NT2/D1 (cell line): ENCODE data around the gene HSPBAP1.
"Not testable (repeated sequence)": the region's sequence is repeated elsewhere in the genome, so short reads cannot be mapped to it uniquely, and the experiment has no call there.

ENCODE experiments used
- DNase-seq: peaks from one replicate; pipeline ENCODE4 v3.0.0-alpha.2; 2011; ENCODE audit warnings: low read depth, low spot score
- H3K27me3 ChIP-seq: 2 replicates; pipeline ENCODE4 v1.6.0; 2011; ENCODE audit warnings: mild to moderate bottlenecking; ENCODE audit not compliant: insufficient read length, insufficient read depth
- H3K36me3 ChIP-seq: 2 replicates; pipeline ENCODE4 v1.6.1; 2011; ENCODE audit warnings: mild to moderate bottlenecking, low read length, mixed read lengths; ENCODE audit not compliant: insufficient read depth, insufficient read length
- H3K4me1 ChIP-seq: 2 replicates; pipeline ENCODE4 v1.5.1; 2011; ENCODE audit not compliant: insufficient read depth, insufficient read length
- H3K4me3 ChIP-seq: 2 replicates; pipeline ENCODE4 v1.5.1; 2011; ENCODE audit warnings: low read depth; ENCODE audit not compliant: insufficient read length
- H3K9ac ChIP-seq: 2 replicates; pipeline ENCODE4 v1.6.0; 2011; ENCODE audit warnings: low read depth; ENCODE audit not compliant: insufficient read length
- H3K9me3 ChIP-seq: 2 replicates; pipeline ENCODE4 v1.5.1; 2011; ENCODE audit warnings: mild to moderate bottlenecking, low read length; ENCODE audit not compliant: insufficient read depth
- SUZ12 ChIP-seq: IDR thresholded peaks from 2 replicates; pipeline ENCODE4 v1.6.1; 2011; ENCODE audit not compliant: insufficient read length, insufficient read depth; ENCODE audit errors: extremely low read depth
- YY1 ChIP-seq: IDR thresholded peaks from 2 replicates; pipeline ENCODE4 v1.6.1; 2011; ENCODE audit not compliant: insufficient read length, insufficient read depth
- ZNF274 ChIP-seq: IDR thresholded peaks from 2 replicates; pipeline ENCODE4 v1.6.1; 2011; ENCODE audit warnings: mild to moderate bottlenecking, low read depth, low read length

The HSPBAP1 gene

GRCh38 chr3:122745369-122746021, 48.1 kb downstream of the HSPBAP1 start:
- Histone ChIP-seq H3K4me1 (no peaks in the 10 kb centered on the region), H3K27me3 (no peaks in the 10 kb centered on the region), H3K36me3 (peaks cover 1% of the 10 kb centered on the region), H3K9me3 (peaks cover 21% of the 10 kb centered on the region), H3K9ac (no peak overlapping the region), H3K4me3 (no peak overlapping the region)
- no peak for TF ChIP-seq SUZ12
- no peak for DNase-seq

- Histone ChIP-seq H3K9me3 (peaks cover 18% of the 10 kb centered on the region), H3K4me3 (no peak overlapping the region), H3K27me3 (no peaks in the 10 kb centered on the region), H3K4me1 (no peaks in the 10 kb centered on the region), H3K36me3 (peaks cover 6% of the 10 kb centered on the region), H3K9ac (no peak overlapping the region)
- TF ChIP-seq SUZ12 (no peak), YY1 (no peak), ZNF274 (no peak)
- DNase-seq, result no peak
Measured at GRCh38 chr3:122743581-122744120, 50.0 kb downstream of the HSPBAP1 start.

- H3K27me3 ChIP-seq, result no peaks in the 10 kb centered on the region
- no peaks in the 10 kb centered on the region for H3K4me1 ChIP-seq
- peaks cover 14% of the 10 kb centered on the region; the same call in 1 of the 2 replicates for H3K9me3 ChIP-seq
- no peak overlapping the region for H3K9ac ChIP-seq
- TF ChIP-seq SUZ12 (no peak), ZNF274 (no peak), YY1 (no peak)
- peaks cover 6% of the 10 kb centered on the region for H3K36me3 ChIP-seq
- no peak for DNase-seq
- H3K4me3 ChIP-seq, result no peak overlapping the region
Measured at GRCh38 chr3:122742234-122742633, 51.4 kb downstream of the HSPBAP1 start.

GRCh38 chr3:122739172-122739571, 54.5 kb downstream of the HSPBAP1 start:
- H3K27me3 ChIP-seq, result no peaks in the 10 kb centered on the region
- H3K36me3 ChIP-seq, result peaks cover 6% of the 10 kb centered on the region
- no peaks in the 10 kb centered on the region for H3K4me1 ChIP-seq
- no peak overlapping the region for H3K9ac ChIP-seq
- no peak overlapping the region for H3K4me3 ChIP-seq
- H3K9me3 ChIP-seq, result no peaks in the 10 kb centered on the region
- TF ChIP-seq ZNF274, result no peak
- no peak for TF ChIP-seq YY1
- TF ChIP-seq SUZ12, result no peak
- no peak for DNase-seq

GRCh38 chr3:122732682-122733525, 60.7 kb downstream of the HSPBAP1 start:
- H3K9me3 ChIP-seq, result peaks cover 21% of the 10 kb centered on the region
- H3K4me3 ChIP-seq, H3K36me3 ChIP-seq, H3K27me3 ChIP-seq, H3K9ac ChIP-seq, H3K4me1 ChIP-seq, DNase-seq: not testable (repeated sequence)

GRCh38 chr3:122730240-122730639, 63.4 kb downstream of the HSPBAP1 start:
- no peak overlapping the region for H3K9ac ChIP-seq
- H3K4me1 ChIP-seq, result no peaks in the 10 kb centered on the region
- H3K27me3 ChIP-seq, result no peaks in the 10 kb centered on the region
- H3K9me3 ChIP-seq, result peaks cover 28% of the 10 kb centered on the region
- H3K36me3 ChIP-seq, result no peaks in the 10 kb centered on the region
- no peak for DNase-seq
- H3K4me3 ChIP-seq, result no peak overlapping the region
- TF ChIP-seq ZNF274 (no peak), SUZ12 (no peak), YY1 (no peak)

- H3K36me3 ChIP-seq, result no peaks in the 10 kb centered on the region
- H3K27me3 ChIP-seq, result no peaks in the 10 kb centered on the region
- no peak overlapping the region for H3K4me3 ChIP-seq
- peaks cover 35% of the 10 kb centered on the region for H3K9me3 ChIP-seq
- DNase-seq, result no peak
- no peaks in the 10 kb centered on the region for H3K4me1 ChIP-seq
- H3K9ac ChIP-seq, result no peak overlapping the region
- TF ChIP-seq SUZ12 (no peak), ZNF274 (no peak), YY1 (no peak)
Measured at GRCh38 chr3:122728756-122729514, 64.7 kb downstream of the HSPBAP1 start.
